Measurements from ENCODE around the gene DPEP1. TPM values are rescaled to one million over a fixed set of nuclear protein-coding genes. Genes with fewer than 3 reads are reported as not detected.

The DPEP1 gene
- total and polyA plus RNA-seq, 7 donors = 0.92 to 1.2 TPM; not detected in 5

GRCh38 chr16:89645122-89645521, 31.7 kb downstream of the DPEP1 start:
- H3K27ac ChIP-seq = no peak overlapping the region
- WGBS, 2 donors = 80 to 91% methylated on average over 11 of the region's 11 CpGs
- no peaks in the 10 kb centered on the region for H3K9me3 ChIP-seq
- peaks cover 12 to 49% (median 28%) of the 10 kb centered on the region in 4 donors for H3K36me3 ChIP-seq
- peaks cover 0 to 14% (median 11%) of the 10 kb centered on the region in 4 donors for H3K4me1 ChIP-seq
- no peak for TF ChIP-seq POLR2A (IDR thresholded peaks at IDR 0.05)
- TF ChIP-seq POLR2AphosphoS5 (IDR thresholded peaks at IDR 0.05) = no peak
- TF ChIP-seq CTCF (IDR thresholded peaks at IDR 0.05) = no peak
- intact Hi-C loops (cut with DNase I) = no loop called here
- no peak for DNase-seq
- no peaks in the 10 kb centered on the region for H3K27me3 ChIP-seq
- no peak overlapping the region for H3K4me3 ChIP-seq

- Histone ChIP-seq H3K27ac (no peak overlapping the region), H3K4me1 (peaks cover 0 to 5% (median 2%) of the 10 kb centered on the region in 4 donors), H3K9me3 (no peaks in the 10 kb centered on the region), H3K36me3 (peaks cover 12 to 60% (median 28%) of the 10 kb centered on the region in 4 donors), H3K4me3 (no peak overlapping the region), H3K27me3 (no peaks in the 10 kb centered on the region)
- TF ChIP-seq POLR2A (IDR thresholded peaks at IDR 0.05) = no peak
- no peak for TF ChIP-seq CTCF (IDR thresholded peaks at IDR 0.05)
- TF ChIP-seq POLR2AphosphoS5 (IDR thresholded peaks at IDR 0.05) = no peak
- TF ChIP-seq EP300 (IDR thresholded peaks at IDR 0.05) = no peak
- WGBS, 2 donors = 95 to 96% methylated on average over 22 of the region's 22 CpGs
- intact Hi-C loops (cut with DNase I) = no loop called here
- no peak for DNase-seq
Measured at GRCh38 chr16:89646270-89646669, 32.8 kb downstream of the DPEP1 start.

- H3K36me3 ChIP-seq = peaks cover 12 to 66% (median 28%) of the 10 kb centered on the region in 4 donors
- DNase-seq = no peak
- no peaks in the 10 kb centered on the region for H3K4me1 ChIP-seq
- no peak overlapping the region for H3K4me3 ChIP-seq
- H3K9me3 ChIP-seq = no peaks in the 10 kb centered on the region
- H3K27me3 ChIP-seq = no peaks in the 10 kb centered on the region
- intact Hi-C loops (cut with DNase I) = no loop called here
- TF ChIP-seq CTCF (IDR thresholded peaks at IDR 0.05) = no peak
- no peak for TF ChIP-seq POLR2A (IDR thresholded peaks at IDR 0.05)
- TF ChIP-seq EP300 (IDR thresholded peaks at IDR 0.05) = no peak
- TF ChIP-seq POLR2AphosphoS5 (IDR thresholded peaks at IDR 0.05) = no peak
- no peak overlapping the region for H3K27ac ChIP-seq
- 88 to 92% methylated on average over 12 of the region's 12 CpGs for WGBS, 2 donors
Measured at GRCh38 chr16:89646906-89647305, 33.5 kb downstream of the DPEP1 start.

DNA sequence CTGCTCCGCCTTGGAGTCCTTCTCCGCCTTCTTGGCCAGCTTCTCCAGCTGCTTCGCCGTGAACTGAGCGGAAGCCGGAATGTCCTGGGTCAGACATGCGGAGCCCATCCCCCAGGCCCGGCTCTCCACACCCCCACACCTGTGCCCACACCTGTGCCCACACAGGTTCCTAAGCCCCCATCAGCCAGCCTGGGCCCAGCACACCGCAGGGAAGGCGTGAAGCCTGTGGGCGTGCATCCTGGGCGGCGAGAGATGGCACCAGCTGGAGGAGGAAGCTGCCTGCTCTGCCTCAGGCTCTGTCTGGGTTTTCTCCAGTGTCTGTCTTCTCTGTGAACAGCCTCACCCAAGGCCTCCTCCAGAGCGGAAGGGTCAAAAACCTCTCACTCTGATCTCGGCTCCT, 38.1 kb downstream of the DPEP1 start:
- TF ChIP-seq POLR2A (IDR thresholded peaks at IDR 0.05) (no peak), EP300 (IDR thresholded peaks at IDR 0.05) (no peak), CTCF (IDR thresholded peaks at IDR 0.05) (no peak), POLR2AphosphoS5 (IDR thresholded peaks at IDR 0.05) (no peak)
- no peak overlapping the region for H3K4me3 ChIP-seq
- WGBS, 2 donors = 93% methylated on average over 15 of the region's 15 CpGs
- no peak for DNase-seq
- intact Hi-C loops (cut with DNase I) = no loop called here
- H3K36me3 ChIP-seq = peaks cover 0 to 42% (median 8%) of the 10 kb centered on the region in 4 donors
- no peaks in the 10 kb centered on the region for H3K9me3 ChIP-seq
- no peak overlapping the region for H3K27ac ChIP-seq
- H3K4me1 ChIP-seq = peaks cover 0 to 8% (median 7%) of the 10 kb centered on the region in 4 donors
- H3K27me3 ChIP-seq = no peaks in the 10 kb centered on the region

- Histone ChIP-seq H3K36me3 (peaks cover 0 to 27% (median 0%) of the 10 kb centered on the region in 4 donors), H3K27me3 (no peaks in the 10 kb centered on the region), H3K4me3 (no peak overlapping the region), H3K9me3 (no peaks in the 10 kb centered on the region), H3K4me1 (peaks cover 0 to 23% (median 18%) of the 10 kb centered on the region in 4 donors), H3K27ac (no peak overlapping the region)
- intact Hi-C loops (cut with DNase I) = no loop called here
- WGBS, 2 donors = 91% methylated on average over 10 of the region's 10 CpGs
- no peak for TF ChIP-seq POLR2AphosphoS5 (IDR thresholded peaks at IDR 0.05)
- no peak for TF ChIP-seq CTCF (IDR thresholded peaks at IDR 0.05)
- no peak for TF ChIP-seq POLR2A (IDR thresholded peaks at IDR 0.05)
- TF ChIP-seq EP300 (IDR thresholded peaks at IDR 0.05) = no peak
- DNase-seq = no peak
Measured at GRCh38 chr16:89653656-89654295, 40.3 kb downstream of the DPEP1 start.

Data from sigmoid colon (tissue), 7 donors.